Spleen (tissue), 7 donors: Measurements from ENCODE around the gene NPSR1.

Source experiments
- CTCF ChIP-seq, 11 experiments: fragments of 200-600 bp in 7 of 11; fragments of 450-650 bp in 4 of 11; sonication (generic) in 4 of 11; IDR thresholded peaks in 8 of 11; conservative IDR thresholded peaks in 3 of 11; 1 replicate in 7 of 11; 2 replicates in 4 of 11; pipeline versions ENCODE4 v1.4.0 to v1.8.0; 2016 to 2021; ENCODE audit warnings: antibody characterized with exemption in 11 of 11, inconsistent platforms in 4 of 11, mild to moderate bottlenecking in 1 of 11
- POLR2A ChIP-seq, 3 donors: fragments of 450-650 bp; IDR thresholded peaks; one replicate each; pipeline ENCODE4 v1.5.1; 2017; ENCODE audit warnings: antibody characterized with exemption in 3 of 3, mild to moderate bottlenecking in 1 of 3
- donor health status: DM: no; HTN: no; CAD: no; lungs with moderate emphysema.
- donor health status: DM: no; HTN: no; CAD: no.
- donor health status: DM: no; HTN: no; CAD: no.

- TF ChIP-seq CTCF (IDR thresholded peaks at IDR 0.05 in 8 of 11, conservative IDR thresholded peaks at IDR 0.05 in 3 of 11) = no peak
- TF ChIP-seq POLR2A (IDR thresholded peaks at IDR 0.05) = no peak
Observed at GRCh38 chr7:34756025-34756437, 98.0 kb downstream of the NPSR1 start.
